Astrocyte (in vitro differentiated cells and primary cell): ENCODE data around the gene FHIT.

Source experiments
- CTCF ChIP-seq: IDR thresholded peaks from 2 replicates; pipeline ENCODE4 v1.5.1; 2011; ENCODE audit warnings: low read depth, mild to moderate bottlenecking, inconsistent platforms, low read length, moderate library complexity; ENCODE audit not compliant: insufficient read depth
- EZH2 ChIP-seq: IDR thresholded peaks from 2 replicates; pipeline ENCODE4 v1.6.1; 2012; ENCODE audit warnings: mild to moderate bottlenecking, low read length, inconsistent platforms; ENCODE audit not compliant: insufficient read depth

GRCh38 chr3:59798372-59799086 is 1452.7 kb downstream of the FHIT start:
- TF ChIP-seq CTCF = no peak
- TF ChIP-seq EZH2 = no peak
